ENCODE measurements around the gene IQGAP2.
"Not testable (repeated sequence)": the region's sequence is repeated elsewhere in the genome, so short reads cannot be mapped to it uniquely, and the experiment has no call there.

The IQGAP2 gene

DNA sequence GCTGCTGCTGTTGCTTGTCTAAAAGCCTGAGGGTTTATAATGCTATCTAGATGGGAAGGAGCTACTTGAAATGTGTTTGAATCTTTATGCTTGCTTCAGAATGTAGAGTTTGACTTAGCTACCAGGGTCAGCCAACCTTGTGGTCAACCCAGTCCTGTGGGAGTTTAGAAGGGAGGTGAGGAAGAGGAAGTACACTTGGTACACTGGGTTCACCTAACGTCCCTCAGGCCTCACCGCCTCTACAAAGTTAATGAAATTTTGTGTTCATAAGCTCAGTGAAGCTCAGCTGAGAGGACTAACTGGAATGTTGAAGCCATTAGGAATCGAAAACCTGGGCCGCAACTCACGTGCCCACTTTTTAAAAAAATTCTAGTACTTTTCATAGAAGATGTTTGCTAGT is 10.7 kb downstream of the IQGAP2 start:
- Histone ChIP-seq H2AFZ (ENCODE audit: low read depth, low read length) (no peak overlapping the region), H3K27me3 (ENCODE audit: insufficient read depth, low read length) (no peaks in the 10 kb centered on the region), H3K4me3 (ENCODE audit: low read length) (no peak overlapping the region), H3K9me3 (ENCODE audit: low read length) (no peaks in the 10 kb centered on the region), H3K4me1 (ENCODE audit: insufficient read depth, low read length) (no peaks in the 10 kb centered on the region), H3K36me3 (ENCODE audit: insufficient read depth, low read length) (no peaks in the 10 kb centered on the region)

DNA sequence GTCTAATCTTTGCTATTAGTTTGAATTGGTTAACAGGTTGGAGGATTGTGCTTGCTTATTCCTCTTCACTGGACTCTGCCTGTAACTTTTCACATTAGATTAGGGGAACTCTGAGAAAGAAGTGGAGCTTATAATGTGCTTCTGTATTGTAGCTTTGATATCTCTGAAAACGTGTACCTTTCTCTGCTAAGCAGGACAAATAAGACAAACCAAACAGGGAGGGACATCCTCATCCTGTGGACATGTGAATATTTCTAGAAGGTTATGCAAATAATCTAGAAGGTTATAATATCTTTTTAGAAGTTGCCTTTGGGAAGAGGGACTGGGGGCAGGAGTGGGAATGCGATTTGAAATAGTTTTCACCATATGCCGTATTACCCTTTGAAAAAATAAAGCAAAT is 11.7 kb downstream of the IQGAP2 start:
- Histone ChIP-seq H3K4me3 (ENCODE audit: low read length) (no peak overlapping the region), H2AFZ (ENCODE audit: low read depth, low read length) (no peak overlapping the region), H3K4me1 (ENCODE audit: insufficient read depth, low read length) (no peaks in the 10 kb centered on the region), H3K36me3 (ENCODE audit: insufficient read depth, low read length) (no peaks in the 10 kb centered on the region), H3K9me3 (ENCODE audit: low read length) (no peaks in the 10 kb centered on the region), H3K27me3 (ENCODE audit: insufficient read depth, low read length) (no peaks in the 10 kb centered on the region)

DNA sequence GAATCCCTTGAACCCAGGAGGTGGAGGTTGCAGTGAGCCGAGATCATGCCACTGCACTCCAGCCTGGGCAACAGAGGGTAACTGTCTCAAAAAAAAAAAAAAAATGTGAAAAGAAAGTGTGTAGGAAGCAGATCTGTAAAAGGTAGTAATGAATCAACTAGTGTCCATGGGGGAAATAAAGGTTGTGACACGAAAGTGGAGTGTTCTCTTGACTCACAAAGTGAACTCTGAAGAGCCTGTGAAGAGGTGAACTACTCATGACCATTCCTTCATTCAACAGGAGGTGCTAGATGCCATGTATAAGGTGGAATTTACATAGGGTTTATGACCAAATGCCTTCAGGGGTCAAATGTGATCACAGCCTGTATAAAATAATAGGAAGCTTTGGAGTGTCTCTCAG is 12.8 kb downstream of the IQGAP2 start:
- Histone ChIP-seq H3K4me1 (ENCODE audit: insufficient read depth, low read length) (no peaks in the 10 kb centered on the region), H3K4me3 (ENCODE audit: low read length) (no peak overlapping the region), H3K36me3 (ENCODE audit: insufficient read depth, low read length) (no peaks in the 10 kb centered on the region), H2AFZ (ENCODE audit: low read depth, low read length) (no peak overlapping the region), H3K27me3 (ENCODE audit: insufficient read depth, low read length) (no peaks in the 10 kb centered on the region), H3K9me3 (ENCODE audit: low read length) (no peaks in the 10 kb centered on the region)

DNA sequence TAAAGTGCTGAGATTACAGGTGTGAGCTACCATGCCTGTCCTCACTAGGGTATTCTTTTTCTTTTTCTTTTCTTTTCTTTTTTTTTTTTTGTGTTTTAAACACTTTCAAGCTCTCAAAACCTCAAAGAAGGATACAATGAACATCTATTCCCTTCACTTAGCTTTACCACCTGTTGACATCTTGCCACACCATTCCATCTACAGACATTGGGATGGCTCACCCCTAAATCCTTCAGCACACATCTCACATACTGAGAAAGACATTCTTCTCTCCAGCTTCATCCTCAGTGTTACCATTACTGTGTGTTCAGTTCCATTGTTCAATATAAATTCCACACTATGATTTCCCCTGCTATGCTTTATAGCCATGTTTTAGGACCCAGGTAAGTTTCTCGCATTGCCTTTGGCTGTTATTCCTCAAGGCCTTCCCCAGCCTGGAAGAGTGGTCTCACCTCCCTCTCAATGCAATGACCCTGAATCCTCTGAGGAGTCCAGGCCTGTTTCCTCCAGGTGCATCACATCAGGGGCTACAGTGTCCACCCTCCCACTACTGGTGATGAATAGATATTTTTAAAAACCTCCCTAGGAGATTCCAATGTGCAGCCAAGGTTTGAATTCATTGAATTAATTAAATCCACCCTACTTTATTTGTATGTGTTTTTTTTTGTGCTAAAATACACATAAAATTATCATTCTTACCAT is 16.7 kb downstream of the IQGAP2 start:
- H3K4me3 ChIP-seq (ENCODE audit: low read length) = no peak overlapping the region
- peaks cover under 1% of the 10 kb centered on the region for H3K4me1 ChIP-seq (ENCODE audit: insufficient read depth, low read length)
- H3K36me3 ChIP-seq (ENCODE audit: insufficient read depth, low read length) = no peaks in the 10 kb centered on the region
- no peaks in the 10 kb centered on the region for H3K27me3 ChIP-seq (ENCODE audit: insufficient read depth, low read length)
- no peak overlapping the region for H2AFZ ChIP-seq (ENCODE audit: low read depth, low read length)
- H3K9me3 ChIP-seq (ENCODE audit: low read length) = no peaks in the 10 kb centered on the region

DNA sequence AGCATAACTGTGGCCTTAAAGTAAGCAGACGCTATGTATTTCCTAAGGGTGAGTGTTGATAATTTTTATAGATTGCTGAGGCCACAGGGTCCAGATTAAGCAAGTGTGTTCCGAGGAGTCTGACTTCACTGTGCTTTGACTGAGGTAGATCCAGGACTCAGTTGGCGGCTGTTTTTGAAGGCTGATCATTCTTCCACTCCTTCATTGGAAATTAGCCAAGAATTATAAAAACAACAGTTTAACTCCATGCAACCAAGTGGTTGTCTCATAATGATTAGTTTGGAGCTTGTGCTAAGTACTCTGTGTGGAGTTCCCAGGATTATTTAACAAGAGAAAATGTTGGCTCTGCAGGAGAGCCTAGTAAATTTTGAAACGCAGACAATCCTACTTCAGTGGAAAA is 19.1 kb downstream of the IQGAP2 start:
- H3K4me1 ChIP-seq (ENCODE audit: insufficient read depth, low read length) = peaks cover 24% of the 10 kb centered on the region
- no peak overlapping the region for H3K4me3 ChIP-seq (ENCODE audit: low read length)
- no peaks in the 10 kb centered on the region for H3K9me3 ChIP-seq (ENCODE audit: low read length)
- no peaks in the 10 kb centered on the region for H3K27me3 ChIP-seq (ENCODE audit: insufficient read depth, low read length)
- no peak overlapping the region for H2AFZ ChIP-seq (ENCODE audit: low read depth, low read length)
- H3K36me3 ChIP-seq (ENCODE audit: insufficient read depth, low read length) = no peaks in the 10 kb centered on the region

DNA sequence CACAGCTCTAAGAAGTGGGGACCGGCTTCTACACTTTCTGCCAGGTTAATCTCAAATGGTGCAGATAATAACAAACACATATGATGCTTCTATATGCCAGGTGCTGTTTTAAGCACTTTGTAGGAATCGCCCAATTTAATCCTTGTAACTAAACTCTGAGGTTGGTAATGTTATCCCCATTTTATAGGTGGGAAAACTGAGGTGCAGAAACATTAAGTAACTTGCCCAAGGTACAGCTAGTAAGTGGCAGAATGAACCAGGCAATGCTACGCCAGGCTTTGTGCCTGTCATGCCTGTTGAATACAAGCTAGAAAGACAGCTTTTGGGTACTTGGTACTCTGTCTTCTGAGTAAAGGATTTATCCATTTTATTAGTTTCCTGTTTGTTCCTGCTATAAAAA is 19.7 kb downstream of the IQGAP2 start:
- Histone ChIP-seq H3K36me3 (ENCODE audit: insufficient read depth, low read length) (no peaks in the 10 kb centered on the region), H3K27me3 (ENCODE audit: insufficient read depth, low read length) (no peaks in the 10 kb centered on the region), H2AFZ (ENCODE audit: low read depth, low read length) (no peak overlapping the region), H3K4me1 (ENCODE audit: insufficient read depth, low read length) (peaks cover 29% of the 10 kb centered on the region), H3K9me3 (ENCODE audit: low read length) (no peaks in the 10 kb centered on the region), H3K4me3 (ENCODE audit: low read length) (no peak overlapping the region)

DNA sequence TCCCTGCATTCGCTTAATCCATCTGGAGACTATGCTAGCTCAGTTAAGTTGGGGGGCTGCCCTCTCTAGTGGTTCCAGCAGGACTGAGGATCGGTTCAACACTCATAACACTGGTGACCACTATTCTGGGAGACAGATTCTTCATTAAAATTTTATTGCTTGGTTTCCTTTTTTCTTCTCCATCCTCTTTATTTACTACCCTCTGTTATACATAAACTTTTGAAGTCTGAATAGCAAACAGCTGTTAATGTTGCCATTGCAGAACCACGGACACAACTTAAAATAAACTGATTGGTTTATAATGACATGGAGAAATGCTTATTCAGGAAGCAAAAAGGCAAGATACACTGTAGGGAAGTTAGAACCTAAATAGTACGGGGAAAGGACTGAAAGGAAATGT is 22.1 kb downstream of the IQGAP2 start:
- Histone ChIP-seq H3K36me3 (ENCODE audit: insufficient read depth, low read length) (no peaks in the 10 kb centered on the region), H3K4me1 (ENCODE audit: insufficient read depth, low read length) (peaks cover 36% of the 10 kb centered on the region), H2AFZ (ENCODE audit: low read depth, low read length) (no peak overlapping the region), H3K9me3 (ENCODE audit: low read length) (no peaks in the 10 kb centered on the region), H3K27me3 (ENCODE audit: insufficient read depth, low read length) (no peaks in the 10 kb centered on the region), H3K4me3 (ENCODE audit: low read length) (no peak overlapping the region)

DNA sequence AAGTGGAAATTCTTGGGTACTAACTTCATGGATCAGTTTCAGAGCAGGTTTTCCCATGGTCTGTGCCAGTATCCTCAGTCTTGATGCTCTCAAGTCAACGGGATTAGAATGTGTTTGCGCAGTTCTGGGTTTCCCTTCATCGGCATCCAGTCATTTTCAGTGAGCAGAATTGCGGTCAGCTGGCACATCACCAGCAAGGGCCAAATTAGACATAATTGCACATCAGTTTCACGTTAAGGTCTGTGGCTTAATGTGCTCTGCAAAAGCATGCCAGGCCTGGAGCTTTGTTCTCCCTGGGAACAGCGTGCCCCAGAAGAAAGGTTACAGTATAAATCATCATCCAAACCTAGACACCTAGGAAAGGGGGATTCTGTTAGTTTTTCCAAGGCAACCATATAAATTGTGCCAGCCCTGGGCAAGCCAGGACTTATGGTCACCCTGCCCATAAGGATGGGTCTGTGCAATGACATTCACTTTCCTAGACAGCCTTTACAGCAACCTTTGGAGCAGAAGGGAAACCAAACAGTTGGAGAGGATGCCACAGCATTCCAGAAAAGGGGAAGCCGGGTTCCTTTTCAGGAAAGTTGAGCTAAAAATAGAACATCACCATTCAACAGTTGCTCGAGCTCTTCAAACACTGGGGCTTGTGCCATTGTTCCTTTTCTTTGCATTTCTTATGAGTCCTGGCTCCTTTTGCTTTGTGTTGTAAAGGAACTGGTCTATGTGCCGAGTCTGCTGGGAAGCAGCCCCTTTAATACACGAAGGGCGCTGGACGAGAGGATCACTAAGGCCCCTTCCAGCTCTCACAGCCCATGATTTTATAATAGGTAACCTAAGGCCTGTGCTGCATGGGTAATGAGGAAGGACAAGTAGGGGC is 23.1 kb downstream of the IQGAP2 start:
- H3K4me3 ChIP-seq (ENCODE audit: low read length) = peak overlapping the region; percentile 26
- no peaks in the 10 kb centered on the region for H3K36me3 ChIP-seq (ENCODE audit: insufficient read depth, low read length)
- no peak overlapping the region for H2AFZ ChIP-seq (ENCODE audit: low read depth, low read length)
- H3K27me3 ChIP-seq (ENCODE audit: insufficient read depth, low read length) = no peaks in the 10 kb centered on the region
- H3K9me3 ChIP-seq (ENCODE audit: low read length) = no peaks in the 10 kb centered on the region
- H3K4me1 ChIP-seq (ENCODE audit: insufficient read depth, low read length) = peaks cover 36% of the 10 kb centered on the region

DNA sequence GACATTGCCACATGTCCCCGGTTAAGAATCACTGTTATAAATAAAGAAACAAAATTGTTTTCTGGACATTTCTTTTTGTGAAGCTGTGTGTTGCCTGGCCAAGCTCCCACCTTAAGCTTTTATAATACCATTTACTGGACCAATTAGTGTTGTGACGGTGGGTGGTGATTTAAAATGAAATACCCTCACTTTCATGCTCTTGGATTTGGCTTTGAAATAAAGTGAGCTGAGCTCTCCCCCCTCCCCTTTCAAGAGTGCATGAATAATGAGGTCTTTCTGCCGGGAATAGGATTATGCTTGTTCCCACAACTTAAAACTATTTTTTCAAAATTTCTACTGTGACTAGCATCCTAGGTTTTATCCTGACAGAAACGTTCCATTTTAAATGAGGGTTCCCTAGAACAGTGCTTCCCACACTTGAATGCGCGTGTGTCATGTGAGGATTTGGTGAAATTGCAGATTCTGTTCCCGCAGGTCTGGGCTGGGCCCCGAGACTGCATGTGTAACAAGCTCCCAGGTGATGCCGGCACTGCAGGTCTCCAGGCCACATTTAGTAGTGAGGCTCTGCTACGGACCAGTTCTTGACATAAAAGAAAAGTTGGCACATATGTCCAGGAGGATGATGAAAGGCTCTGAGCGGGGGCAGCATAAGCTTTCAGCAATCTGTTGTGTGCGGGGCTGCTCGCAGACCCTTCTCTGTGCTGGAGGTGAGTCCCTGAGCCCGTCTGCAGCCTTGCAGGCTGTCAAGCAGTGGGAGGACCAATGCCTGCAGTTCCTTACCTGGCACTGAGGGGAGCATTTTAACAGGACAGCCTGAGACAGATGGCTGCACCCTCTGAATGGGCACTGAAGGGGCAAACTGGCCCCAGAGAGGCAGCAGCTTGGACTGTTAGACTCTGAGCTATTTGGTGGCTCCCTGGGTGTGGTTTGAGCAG is 24.4 kb downstream of the IQGAP2 start:
- H3K27me3 ChIP-seq (ENCODE audit: insufficient read depth, low read length) = no peaks in the 10 kb centered on the region

DNA sequence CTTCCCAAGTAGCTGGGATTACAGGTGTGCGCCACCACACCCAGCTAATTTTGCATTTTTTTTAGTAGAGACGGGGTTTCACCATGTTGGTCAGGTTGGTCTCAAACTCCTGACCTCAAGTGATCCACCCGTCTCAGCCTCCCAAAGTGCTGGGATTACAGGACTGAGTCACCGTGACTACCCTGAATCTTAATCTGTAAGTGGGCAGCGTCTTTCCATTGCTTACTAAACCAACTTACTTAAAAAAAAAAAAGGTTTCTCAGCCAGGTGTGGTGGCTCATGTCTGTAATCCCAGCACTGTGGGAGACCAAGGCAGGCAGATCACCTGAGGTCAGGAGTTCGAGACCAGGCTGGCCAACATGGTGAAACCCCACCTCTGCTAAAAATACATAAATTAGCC is 25.5 kb downstream of the IQGAP2 start:
- H3K4me3 ChIP-seq (ENCODE audit: low read length); H3K9me3 ChIP-seq (ENCODE audit: low read length); H3K27me3 ChIP-seq (ENCODE audit: insufficient read depth, low read length); H2AFZ ChIP-seq (ENCODE audit: low read depth, low read length); H3K36me3 ChIP-seq (ENCODE audit: insufficient read depth, low read length): not testable (repeated sequence)
- H3K4me1 ChIP-seq (ENCODE audit: insufficient read depth, low read length) = peaks cover 36% of the 10 kb centered on the region

More for the DNA sequence above, 24.4 kb downstream of the IQGAP2 start:
- Histone ChIP-seq H3K9me3 (ENCODE audit: low read length) (no peaks in the 10 kb centered on the region), H3K4me3 (ENCODE audit: low read length) (peak overlapping the region; percentile 26), H3K36me3 (ENCODE audit: insufficient read depth, low read length) (no peaks in the 10 kb centered on the region), H2AFZ (ENCODE audit: low read depth, low read length) (no peak overlapping the region), H3K4me1 (ENCODE audit: insufficient read depth, low read length) (peaks cover 36% of the 10 kb centered on the region)

DNA sequence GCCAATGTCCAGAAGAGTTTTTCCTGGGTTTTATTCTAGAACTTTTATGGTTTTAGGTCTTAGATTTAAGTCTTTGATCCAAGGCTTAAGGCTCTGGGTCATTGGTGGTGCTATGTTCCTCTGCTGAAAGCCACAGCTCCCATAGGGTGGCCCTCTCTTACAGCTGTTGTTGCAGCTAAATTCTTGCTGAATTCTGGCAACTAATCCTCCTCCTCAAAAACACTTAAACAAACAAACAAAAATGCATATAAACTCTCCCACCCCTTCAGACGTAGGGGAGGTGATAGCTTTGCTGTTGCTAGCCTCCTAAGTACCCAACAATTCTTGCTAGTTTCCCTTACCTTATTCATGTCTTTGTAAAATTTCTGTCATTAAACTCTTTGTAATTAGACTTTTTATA is 30.2 kb downstream of the IQGAP2 start:
- Histone ChIP-seq H2AFZ (ENCODE audit: low read depth, low read length) (no peak overlapping the region), H3K4me3 (ENCODE audit: low read length) (no peak overlapping the region), H3K9me3 (ENCODE audit: low read length) (peaks cover 2% of the 10 kb centered on the region), H3K36me3 (ENCODE audit: insufficient read depth, low read length) (no peaks in the 10 kb centered on the region), H3K4me1 (ENCODE audit: insufficient read depth, low read length) (peaks cover 2% of the 10 kb centered on the region), H3K27me3 (ENCODE audit: insufficient read depth, low read length) (no peaks in the 10 kb centered on the region)

DNA sequence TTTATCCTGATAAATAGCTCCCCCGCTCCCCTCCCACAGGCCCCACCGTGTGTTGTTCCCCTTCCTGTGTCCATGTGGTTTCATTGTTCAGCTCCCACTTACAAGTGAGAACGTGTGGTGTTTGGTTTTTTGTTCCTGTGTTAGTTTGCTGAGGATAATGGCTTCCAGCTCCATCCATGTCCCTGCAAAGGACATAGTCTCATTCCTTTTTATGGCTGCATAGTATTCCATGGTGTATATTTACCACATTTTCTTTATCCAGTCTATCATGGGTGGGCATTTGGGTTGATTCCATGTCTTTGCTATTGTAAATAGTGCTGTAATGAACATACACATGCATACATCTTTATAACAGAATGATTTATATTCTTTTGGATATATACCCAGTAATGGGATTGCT is 34.4 kb downstream of the IQGAP2 start:
- H3K36me3 ChIP-seq (ENCODE audit: insufficient read depth, low read length); H3K4me3 ChIP-seq (ENCODE audit: low read length); H3K4me1 ChIP-seq (ENCODE audit: insufficient read depth, low read length); H3K27me3 ChIP-seq (ENCODE audit: insufficient read depth, low read length); H2AFZ ChIP-seq (ENCODE audit: low read depth, low read length); H3K9me3 ChIP-seq (ENCODE audit: low read length): not testable (repeated sequence)

DNA sequence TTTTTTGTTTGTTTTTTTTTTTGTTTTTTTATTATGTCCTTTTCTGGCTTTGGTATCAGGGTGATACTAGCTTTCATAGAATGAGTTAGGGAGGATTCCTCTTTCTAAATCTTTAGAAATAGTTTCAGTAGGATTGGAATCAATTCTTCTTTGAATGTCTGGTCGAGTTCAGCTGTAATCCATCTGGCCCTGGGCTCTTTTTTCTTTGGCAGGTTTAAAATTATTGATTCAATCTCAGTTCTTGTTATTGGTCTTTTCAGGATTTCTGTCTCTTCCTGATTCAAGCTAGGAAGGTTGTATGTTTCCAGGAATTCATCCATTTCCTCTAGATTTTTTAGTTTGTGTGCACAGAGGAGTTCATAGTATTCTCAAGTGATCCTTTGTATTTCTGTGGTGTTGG is 34.9 kb downstream of the IQGAP2 start:
- H3K36me3 ChIP-seq (ENCODE audit: insufficient read depth, low read length) = no peaks in the 10 kb centered on the region
- H3K9me3 ChIP-seq (ENCODE audit: low read length) = peaks cover 8% of the 10 kb centered on the region
- H3K27me3 ChIP-seq (ENCODE audit: insufficient read depth, low read length) = no peaks in the 10 kb centered on the region
- no peak overlapping the region for H2AFZ ChIP-seq (ENCODE audit: low read depth, low read length)
- H3K4me3 ChIP-seq (ENCODE audit: low read length) = no peak overlapping the region
- no peaks in the 10 kb centered on the region for H3K4me1 ChIP-seq (ENCODE audit: insufficient read depth, low read length)

All from neuron (in vitro differentiated cells).